ENCODE data around the gene CFAP97.

The CFAP97 gene

GRCh38 chr4:185194924-185195888 lies 8.6 kb downstream of the CFAP97 start:
- DNase-seq, result no peak

GRCh38 chr4:185192059-185192458 lies 11.7 kb downstream of the CFAP97 start:
- DNase-seq, result no peak

- no peak for DNase-seq
These were observed 13.4 kb downstream of the CFAP97 start for GRCh38 chr4:185190306-185190856.

- no peak for DNase-seq
These were observed 14.0 kb downstream of the CFAP97 start for GRCh38 chr4:185189606-185190305.

- DNase-seq, result no peak
These were observed 17.0 kb downstream of the CFAP97 start for GRCh38 chr4:185186769-185187168.

- DNase-seq, result peak; percentile 17
These were observed 20.0 kb downstream of the CFAP97 start for GRCh38 chr4:185183622-185184281.

- DNase-seq, result no peak
These were observed 21.6 kb downstream of the CFAP97 start for GRCh38 chr4:185182239-185182638.

- no peak for DNase-seq
These were observed 24.3 kb downstream of the CFAP97 start for GRCh38 chr4:185179488-185179887.

GRCh38 chr4:185171373-185172071 lies 32.3 kb downstream of the CFAP97 start:
- DNase-seq, result no peak

- DNase-seq, result no peak
These were observed 36.6 kb downstream of the CFAP97 start for GRCh38 chr4:185167234-185167633.

GRCh38 chr4:185165605-185166063 lies 38.2 kb downstream of the CFAP97 start:
- peak; percentile 6 for DNase-seq

- DNase-seq, result no peak
These were observed 52.5 kb downstream of the CFAP97 start for GRCh38 chr4:185151296-185151695.

GRCh38 chr4:185149392-185149791 lies 54.4 kb downstream of the CFAP97 start:
- no peak for DNase-seq

- DNase-seq, result no peak
These were observed 58.2 kb downstream of the CFAP97 start for GRCh38 chr4:185145572-185145971.

- no peak for DNase-seq
These were observed 59.1 kb downstream of the CFAP97 start for GRCh38 chr4:185144601-185145240.

- no peak for DNase-seq
These were observed 60.2 kb downstream of the CFAP97 start for GRCh38 chr4:185143601-185143969.

- no peak for DNase-seq
These were observed 60.7 kb downstream of the CFAP97 start, which contains the start of gene SLC25A4 for GRCh38 chr4:185142912-185143600. Gene SLC25A4, plus strand, starts transcription at chr4:185143266. Its CDS starts 107 bp downstream, at chr4:185143373.

GRCh38 chr4:185142564-185142911 lies 61.3 kb downstream of the CFAP97 start:
- no peak for DNase-seq

GRCh38 chr4:185141777-185142176 lies 62.0 kb downstream of the CFAP97 start:
- DNase-seq, result no peak

GRCh38 chr4:185139736-185140135 lies 64.1 kb downstream of the CFAP97 start:
- no peak for DNase-seq

- no peak for DNase-seq
These were observed 65.6 kb downstream of the CFAP97 start for GRCh38 chr4:185138161-185138560.

Data from DMS 273 treated with DMSO at 0.1 percent for 48 hours (cell line).